PC-9 (cell line): ENCODE results near the gene SHF.

Experiments used
- EZH2 ChIP-seq: fragments of 200-600 bp; sonication (generic); IDR thresholded peaks from 2 replicates; pipeline ENCODE4 v1.8.0; 2017; ENCODE audit warnings: antibody characterized with exemption, low read depth
- TF ChIP-seq, protein P1 (sequence below): fragments of 200-600 bp; sonication (generic); conservative IDR thresholded peaks from 2 replicates; pipeline ENCODE4 v1.6.1; 2017; ENCODE audit warnings: mixed run types, antibody characterized with exemption, mild to moderate bottlenecking, moderate library complexity

GRCh38 chr15:45177285-45177684 lies 10.5 kb downstream of the SHF start:
- TF ChIP-seq, protein P1, sequence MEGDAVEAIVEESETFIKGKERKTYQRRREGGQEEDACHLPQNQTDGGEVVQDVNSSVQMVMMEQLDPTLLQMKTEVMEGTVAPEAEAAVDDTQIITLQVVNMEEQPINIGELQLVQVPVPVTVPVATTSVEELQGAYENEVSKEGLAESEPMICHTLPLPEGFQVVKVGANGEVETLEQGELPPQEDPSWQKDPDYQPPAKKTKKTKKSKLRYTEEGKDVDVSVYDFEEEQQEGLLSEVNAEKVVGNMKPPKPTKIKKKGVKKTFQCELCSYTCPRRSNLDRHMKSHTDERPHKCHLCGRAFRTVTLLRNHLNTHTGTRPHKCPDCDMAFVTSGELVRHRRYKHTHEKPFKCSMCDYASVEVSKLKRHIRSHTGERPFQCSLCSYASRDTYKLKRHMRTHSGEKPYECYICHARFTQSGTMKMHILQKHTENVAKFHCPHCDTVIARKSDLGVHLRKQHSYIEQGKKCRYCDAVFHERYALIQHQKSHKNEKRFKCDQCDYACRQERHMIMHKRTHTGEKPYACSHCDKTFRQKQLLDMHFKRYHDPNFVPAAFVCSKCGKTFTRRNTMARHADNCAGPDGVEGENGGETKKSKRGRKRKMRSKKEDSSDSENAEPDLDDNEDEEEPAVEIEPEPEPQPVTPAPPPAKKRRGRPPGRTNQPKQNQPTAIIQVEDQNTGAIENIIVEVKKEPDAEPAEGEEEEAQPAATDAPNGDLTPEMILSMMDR, result no peak
- TF ChIP-seq EZH2, result no peak
